IPS-NIHi11 (cell line): ENCODE data around the gene SDF4.

ENCODE experiments used
- DNase-seq: peaks from one replicate; pipeline ENCODE4 v3.0.0; 2012; ENCODE audit warnings: mixed read lengths, low spot score

SDF4 gene

DNA sequence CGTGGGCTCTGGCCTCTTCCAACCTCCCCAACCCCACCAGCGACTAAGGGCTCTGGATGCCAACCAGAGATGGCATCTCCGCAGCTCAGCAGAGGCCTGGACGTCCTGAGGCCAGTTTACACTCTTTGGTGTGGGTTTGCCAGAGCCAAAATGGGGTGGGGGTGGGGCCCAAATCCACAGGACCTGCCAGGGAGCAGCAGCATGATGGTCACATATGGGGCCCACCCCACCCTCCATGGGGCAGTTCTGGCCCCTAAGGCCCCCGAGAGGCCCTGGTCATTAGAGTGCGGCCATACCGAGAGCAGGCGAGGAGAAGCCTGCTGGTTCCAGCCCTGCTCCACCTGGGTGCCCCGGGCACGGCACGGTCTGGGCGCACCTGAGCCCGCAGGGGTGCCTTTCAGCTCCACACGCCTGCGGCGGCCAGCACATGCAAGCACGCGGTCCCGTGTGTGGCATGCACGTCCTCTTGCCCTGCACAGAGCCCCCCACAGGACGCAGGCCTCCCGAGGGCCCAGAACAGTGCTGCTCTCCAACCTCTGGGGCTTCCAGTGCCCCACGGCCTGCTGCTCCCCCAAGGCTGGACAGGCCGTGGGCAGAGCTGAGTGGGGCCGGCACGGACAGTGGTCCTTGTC, 9.9 kb upstream of the SDF4 start:
- no peak for DNase-seq

DNA sequence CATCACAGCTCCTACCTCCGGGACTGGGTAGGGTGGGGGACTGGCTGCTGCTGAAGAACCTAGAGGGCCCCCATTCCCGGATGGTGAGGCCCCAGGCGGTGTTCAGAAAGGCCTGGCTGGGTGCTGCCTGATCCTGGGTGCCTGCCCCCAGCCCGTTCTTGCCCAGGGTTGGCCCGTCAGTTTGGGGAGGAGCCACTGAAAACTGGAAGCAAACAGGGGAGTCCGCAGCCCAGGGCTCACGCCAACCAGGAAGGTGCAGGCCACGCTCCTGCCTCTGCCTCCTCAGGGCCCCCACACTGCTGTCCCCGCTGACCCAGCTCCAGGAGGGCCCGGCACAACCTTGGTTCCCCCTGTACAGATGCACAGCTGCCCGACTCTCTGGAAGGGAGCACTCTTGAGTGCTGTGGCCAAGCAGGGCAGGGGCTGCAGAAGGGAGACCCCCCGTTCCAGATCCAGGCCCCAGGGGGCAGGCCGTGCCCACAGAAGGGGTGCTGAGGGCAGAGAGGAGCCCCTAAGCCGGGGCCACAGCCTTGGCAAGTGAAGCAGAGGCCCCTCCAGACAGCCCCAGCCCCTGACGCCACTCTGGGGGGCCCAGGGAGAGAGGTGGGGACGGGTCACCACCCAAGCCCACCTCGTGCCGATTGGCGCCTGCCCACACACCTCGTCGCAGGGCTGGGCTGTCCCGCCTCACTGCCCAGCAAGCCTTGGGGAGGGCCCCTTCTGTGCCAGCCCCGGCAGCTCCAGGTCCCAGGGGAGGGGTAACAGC, 9.2 kb upstream of the SDF4 start:
- DNase-seq, result peak; percentile 57

DNA sequence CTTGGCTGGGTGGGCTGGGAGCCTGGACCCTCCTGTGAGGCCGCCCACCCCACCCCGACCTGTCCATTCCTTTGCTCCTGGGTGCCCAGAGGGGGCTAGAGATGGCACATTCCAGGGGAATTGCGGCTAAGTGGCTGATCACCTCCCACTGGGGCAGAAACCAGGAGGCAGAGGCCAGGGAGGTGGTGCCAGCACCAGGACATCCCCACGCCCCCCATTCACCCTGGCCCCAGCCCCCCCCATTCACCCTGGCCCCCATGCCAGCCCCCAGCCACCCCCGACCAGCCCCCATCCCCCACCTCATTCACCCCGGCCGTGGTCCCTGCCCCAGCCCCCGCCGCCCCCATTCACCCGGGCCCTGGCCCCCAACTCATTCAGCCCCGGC, 8.5 kb upstream of the SDF4 start:
- DNase-seq, result peak; percentile 41

DNA sequence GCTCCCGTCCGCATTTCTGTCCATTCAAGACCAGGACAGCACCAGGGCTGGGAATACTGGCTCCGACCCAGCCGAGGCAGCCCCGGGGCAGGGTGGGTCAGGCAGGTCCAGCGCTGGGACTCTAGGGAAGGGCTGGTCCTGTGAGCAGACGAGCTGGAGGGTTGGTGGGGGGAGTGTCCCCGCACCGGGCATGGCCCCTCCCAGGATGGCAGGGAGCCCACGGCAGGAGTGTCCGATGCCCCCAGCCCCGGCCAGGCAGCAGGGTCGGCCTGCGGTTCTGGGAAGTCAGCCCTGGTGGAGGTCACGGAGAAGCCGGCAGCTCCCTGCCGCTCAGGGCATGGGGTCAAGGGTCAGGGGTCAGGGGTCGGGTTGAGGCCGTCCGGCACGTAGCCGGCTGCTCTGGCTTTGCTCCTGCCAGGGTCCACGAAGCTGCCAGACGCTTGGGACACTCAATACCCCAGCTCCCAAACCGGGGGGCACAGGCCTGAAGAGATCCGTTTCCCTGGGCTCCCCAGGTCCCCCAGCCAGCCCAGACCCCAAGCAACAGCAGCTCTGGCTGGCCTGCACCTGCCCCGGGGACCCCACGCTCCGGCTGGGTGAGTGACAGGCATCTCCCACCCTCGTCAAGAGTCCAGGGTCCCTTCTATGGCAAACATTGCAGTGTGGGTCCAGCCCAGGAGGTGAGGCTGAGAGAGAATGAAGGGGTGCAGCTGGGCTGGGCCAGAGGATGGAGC, 8.0 kb upstream of the SDF4 start:
- peak; percentile 41 for DNase-seq

DNA sequence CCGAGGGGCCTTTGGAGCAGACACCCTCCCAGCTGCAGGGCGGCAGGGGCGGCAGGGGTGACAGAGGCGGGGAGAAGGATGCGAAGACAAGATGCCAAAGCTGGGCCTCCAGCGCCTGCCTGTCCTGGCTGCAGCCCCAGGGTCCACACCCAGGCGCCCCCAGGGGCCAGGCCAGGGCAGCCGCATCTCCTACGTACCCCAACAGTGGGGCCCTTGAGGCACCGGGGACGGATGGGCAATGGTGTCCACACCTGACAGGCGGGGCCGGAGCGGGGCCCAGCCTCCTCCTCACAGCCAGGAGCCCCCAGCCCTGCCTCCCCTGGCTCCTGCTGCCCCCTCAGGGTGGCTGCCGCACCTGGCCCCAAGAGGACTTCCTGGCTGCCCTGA, 7.4 kb upstream of the SDF4 start:
- DNase-seq, result peak; percentile 68

DNA sequence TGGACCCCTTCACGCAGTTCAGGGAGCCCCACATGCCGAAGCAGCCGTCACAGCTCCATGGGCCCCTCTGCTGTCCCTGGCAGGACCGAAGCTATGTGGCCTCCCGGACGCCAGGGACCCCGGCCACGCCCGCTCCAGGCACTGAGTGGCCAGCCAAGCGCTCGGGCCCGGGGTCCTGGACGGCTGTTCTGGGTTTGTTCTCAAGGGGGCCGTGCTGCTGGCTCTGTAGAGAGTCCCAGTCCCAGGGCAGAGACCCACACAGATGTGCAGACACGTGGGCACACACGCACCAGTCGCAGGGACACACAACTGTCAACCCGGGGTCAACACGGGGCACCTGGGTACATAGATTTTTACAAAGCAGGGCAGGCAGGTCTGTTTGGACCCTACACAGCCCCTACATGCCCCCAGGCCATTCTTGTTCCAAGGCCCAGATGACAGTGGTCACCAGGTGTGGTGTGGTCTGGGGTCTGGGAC, 6.9 kb upstream of the SDF4 start:
- peak; percentile 30 for DNase-seq

DNA sequence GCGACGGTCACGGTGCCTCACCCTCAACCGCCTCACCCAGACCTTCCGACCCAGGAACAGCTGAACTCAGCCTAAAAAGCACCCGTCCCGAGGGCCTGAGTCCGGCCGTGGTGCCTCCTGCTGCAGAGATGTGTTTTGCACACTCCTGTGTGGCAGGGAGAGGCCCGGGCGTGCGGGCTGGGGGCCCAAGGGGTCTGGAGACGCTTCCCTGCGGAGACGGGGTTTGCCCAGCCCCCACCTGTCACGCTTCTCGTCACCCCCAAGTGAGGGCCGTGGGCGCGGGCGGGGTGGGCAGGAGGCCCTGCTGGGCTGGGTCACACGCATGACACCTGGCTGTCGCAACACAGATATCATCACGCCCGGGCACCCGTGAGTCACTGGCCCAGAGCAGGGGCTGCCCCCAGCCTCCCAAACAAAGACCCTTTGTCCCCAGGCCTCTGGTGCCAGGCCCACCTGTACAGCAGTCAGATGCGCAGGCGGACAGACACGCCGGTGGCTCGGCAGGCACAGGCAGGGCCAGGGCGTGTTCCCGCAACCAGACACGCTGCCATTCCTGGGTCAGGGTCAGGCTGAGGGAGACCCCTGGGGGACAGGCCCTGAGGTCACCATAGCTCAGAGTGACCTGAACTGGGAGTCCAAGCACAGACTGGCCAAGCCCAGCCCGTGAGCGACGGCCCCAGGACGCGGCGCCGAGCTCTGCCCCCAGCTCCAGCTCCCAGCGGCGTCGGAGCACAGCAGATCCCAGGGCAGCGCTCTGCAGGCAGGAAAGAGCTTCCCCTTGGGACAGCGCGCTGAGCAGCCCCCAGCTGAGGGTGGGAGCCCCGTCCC, 6.3 kb upstream of the SDF4 start:
- peak; percentile 47 for DNase-seq

DNA sequence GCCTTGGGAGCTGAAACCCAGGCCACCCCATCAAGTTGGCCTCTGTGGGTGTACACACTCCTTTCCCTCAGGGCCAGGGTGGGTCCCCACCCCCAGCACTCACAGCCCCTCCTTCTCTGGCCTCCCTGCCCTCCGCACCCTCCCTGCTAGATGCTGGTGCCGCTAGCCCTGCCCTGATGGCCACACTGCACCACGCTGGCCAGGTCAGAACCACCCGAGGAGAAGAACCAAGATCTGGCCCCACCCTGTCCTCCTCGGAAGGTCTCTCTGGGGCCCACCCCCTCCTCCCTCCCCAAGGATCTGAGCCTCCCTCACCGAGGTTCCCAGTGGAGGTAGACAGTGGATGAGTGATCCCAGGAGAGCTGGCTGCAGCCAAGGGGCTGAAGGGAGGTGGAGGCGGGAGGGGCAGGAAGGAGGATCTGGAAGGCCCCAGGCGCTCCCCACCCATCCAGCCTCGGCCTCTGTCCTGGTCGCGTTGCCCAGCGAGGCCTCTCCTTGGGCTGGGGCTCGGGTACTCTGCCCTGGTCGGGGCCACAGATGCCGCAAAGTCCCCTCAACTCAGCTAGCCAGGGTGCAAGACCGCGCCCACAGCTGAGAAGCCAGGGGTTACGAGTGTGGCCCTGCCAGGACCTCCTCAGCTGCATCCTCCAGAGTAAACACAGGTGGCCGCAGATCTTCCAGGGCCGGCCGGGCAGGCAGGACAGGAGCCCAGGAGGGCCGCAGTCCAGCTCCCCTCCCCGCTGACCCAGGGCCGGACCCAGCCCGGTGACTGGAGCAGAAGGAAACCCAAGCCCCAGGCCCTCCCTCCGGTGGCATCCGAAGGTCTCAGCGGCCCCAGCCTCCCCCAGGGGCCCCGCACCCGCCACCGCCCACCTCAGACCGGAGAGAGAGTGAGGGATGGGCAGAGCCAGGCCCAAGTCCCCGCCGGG, 5.4 kb upstream of the SDF4 start:
- DNase-seq, result no peak

DNA sequence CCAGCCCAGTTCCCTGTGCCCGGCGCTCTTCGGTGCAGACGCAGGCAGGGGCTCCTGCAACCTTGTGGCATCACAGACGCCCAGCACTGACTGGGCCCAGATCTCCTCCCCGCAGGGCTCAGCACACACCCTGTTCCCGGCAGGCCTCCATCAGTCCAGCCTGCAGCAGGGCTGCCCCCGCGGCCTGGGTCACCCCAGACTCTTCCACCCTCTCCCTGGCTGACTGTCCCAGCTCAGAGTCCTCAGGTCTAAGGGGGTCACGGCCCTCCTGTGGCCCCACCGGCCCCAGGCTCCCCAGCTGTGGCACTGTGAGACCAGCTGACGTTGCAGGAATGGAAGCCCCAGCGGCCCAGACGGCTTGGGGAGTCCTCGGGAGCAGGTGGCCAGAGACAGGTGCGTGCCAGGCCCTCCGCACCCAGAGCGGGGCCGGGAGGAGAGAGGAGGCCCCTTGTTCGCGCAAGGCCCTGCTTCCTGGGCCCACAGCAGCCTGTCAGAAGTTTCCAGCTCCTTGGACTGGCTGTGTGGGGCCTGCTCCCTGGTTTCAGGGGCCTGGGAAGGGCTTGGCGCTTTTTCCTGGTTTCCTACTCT, 4.5 kb upstream of the SDF4 start:
- no peak for DNase-seq

DNA sequence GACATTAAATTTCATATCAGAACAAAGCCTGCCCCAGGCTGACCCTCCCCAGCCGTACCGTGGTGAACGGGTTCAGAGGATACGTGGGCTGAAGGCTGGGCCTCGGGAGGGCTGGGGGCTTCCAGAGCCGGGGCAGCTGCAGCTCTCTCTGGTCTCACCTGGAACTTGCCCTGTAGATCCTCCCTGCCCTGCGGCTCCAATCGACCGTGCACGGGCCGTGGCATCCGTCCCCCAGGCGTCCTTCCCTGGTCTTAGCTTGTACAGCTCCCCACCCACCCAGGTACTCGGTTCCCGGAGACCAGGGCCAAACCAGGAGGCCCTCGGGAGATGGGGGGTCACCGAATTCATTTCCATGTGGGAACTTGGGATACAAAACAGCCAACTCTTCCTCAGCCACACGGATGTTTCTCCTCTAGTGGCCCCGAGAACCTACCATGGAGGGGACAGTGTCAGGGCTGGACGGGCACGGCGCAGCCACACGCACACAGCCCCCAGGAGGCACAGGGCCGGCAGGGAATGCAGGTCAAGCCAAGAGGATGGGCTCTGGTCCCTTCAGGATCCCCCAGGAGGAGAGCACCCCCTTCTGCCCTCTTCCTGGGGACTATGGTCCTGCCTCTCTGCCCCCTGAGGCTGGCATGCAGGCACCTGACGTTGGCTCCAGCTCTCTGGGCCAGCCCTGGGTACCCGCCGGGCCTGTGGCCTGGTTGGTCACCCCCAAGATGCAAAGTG, 3.4 kb upstream of the SDF4 start:
- no peak for DNase-seq

DNA sequence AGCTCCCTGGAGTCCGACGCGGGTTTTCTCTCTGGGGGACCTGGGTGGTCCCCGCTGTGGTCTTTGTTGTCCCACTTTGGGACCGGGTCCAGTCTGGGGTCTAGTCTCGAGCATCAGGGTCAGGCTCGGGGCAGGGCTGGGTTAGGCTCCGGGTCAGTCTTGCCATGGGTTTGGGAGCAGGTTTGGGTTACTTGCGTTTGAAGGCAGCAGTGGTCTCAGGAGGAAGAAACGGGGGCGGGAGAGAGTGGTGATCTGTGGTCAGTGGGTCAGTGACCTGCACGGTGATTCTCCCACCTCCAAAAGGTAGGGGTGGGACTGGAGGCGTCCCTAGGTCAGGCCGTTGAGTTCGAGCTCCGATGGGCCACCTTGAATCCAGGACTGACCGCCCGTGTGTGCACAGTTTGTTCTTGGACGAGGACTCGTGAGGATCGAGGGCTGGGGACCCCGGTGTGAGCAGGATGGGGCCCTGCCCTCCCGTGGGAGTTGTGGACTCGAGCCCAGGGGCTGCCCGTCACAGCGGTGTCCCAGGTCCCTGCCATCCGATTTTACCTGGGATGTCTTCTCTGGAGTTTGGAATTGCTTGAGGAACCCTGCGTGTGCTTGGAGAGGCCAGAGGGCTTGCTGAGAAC, 2.5 kb upstream of the SDF4 start:
- DNase-seq, result no peak

DNA sequence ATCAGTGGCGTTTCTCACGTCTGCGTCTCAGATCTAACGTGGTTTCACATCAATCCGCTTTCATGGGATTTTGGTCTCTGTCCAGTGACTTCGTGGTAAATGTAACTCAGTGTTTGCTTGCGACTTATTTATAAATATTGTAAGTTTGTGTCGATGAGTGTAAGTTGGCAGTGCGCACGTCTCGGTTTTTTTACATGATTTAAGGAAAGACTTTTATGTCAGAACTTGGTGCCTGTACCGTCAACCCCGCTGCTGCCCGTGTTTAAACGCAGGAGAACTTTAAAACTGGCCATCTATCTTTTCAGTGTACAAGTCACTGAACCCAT, 1.7 kb upstream of the SDF4 start:
- DNase-seq, result no peak

DNA sequence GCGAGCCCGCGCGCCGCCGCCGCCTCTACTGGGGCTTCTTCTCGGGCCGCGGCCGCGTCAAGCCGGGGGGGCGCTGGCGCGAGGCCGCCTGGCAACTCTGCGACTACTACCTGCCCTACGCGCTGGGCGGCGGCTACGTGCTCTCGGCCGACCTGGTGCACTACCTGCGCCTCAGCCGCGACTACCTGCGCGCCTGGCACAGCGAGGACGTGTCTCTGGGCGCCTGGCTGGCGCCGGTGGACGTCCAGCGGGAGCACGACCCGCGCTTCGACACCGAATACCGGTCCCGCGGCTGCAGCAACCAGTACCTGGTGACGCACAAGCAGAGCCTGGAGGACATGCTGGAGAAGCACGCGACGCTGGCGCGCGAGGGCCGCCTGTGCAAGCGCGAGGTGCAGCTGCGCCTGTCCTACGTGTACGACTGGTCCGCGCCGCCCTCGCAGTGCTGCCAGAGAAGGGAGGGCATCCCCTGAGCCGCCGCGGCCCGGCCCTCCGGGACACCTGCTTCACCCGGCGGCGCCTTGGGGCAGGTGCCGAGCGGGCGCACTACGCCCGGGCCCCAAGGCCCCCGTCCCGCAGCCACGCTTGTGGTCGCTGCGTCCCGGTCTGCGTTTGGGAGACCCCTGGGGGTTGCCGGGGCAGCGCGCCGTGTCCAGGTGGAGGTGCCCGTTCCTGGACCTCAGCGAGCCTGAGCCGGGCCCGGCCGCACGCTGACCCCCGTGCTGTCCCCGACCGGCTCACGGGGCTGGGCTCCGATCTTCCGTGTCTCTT, 1.2 kb upstream of the SDF4 start:
- no peak for DNase-seq

DNA sequence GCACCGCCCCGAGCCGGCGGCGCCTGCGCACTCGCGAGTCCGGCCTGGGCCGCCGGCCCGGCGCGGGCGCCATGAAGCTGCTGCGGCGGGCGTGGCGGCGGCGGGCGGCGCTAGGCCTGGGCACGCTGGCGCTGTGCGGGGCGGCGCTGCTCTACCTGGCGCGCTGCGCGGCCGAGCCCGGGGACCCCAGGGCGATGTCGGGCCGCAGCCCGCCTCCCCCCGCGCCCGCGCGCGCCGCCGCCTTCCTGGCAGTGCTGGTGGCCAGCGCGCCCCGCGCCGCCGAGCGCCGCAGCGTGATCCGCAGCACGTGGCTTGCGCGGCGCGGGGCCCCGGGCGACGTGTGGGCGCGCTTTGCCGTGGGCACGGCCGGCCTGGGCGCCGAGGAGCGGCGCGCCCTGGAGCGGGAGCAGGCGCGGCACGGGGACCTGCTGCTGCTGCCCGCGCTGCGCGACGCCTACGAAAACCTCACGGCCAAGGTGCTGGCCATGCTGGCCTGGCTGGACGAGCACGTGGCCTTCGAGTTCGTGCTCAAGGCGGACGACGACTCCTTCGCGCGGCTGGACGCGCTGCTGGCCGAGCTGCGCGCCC, 501 bp upstream of the SDF4 start, which contains the start of gene B3GALT6:
Gene B3GALT6 (plus strand): TSS at position 30 of the 588 bp plus-strand sequence. CDS start 42 bp downstream, at position 72.
- no peak for DNase-seq

DNA sequence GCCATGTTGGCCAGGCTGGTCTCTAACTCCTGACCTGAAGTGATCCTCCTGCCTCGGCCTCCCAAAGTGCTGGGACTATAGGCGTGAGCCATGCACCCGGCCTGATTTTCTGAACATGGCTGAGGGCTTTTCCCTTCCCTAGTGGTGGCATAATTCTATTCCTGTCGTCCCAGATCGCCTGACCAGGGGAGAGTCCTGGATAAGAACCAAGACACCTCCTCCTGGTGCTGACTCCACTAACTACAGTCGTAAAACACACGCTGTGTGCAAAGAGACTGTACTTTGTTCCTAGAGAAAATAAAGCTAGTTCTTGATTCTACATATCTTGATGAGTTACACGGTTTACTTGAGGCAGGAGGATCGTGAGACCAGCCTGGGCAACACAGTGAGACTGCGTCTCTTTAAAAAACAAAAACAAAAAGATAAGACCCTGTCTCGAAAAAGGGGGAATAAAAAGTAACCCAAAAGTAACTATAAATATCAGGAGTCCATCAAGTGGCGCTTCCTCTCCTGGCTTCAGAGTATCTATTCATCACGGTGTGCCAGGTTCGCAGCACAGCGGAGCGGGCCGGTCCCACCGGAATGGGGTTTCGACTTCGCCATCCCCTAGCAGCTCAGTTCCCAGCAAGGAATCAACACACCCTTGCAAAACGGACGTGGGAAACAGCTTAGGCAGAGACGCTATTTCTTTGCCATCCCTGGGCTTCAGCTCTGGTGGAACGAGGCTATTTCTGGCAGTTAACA, 973 bp downstream of the SDF4 start:
- no peak for DNase-seq

DNA sequence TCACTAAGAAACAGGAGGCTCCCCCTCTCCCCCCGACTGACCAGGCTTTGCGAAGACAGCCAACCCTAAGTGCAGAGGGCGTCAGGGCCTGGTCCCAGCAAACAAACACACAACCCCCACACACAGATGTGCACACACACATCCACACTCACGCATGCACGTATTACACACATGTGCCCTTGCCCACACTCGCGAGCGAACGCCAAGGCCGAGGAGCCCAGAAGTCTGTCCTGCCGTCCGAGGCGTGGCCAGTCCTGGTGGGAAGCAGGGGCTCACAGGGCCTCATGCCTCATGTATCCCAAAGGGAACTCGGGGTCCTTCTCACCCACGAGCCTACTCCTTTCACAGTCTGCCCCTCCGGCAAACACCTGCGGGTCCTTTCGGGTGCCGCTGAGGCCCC, 2.0 kb downstream of the SDF4 start:
- DNase-seq, result no peak

DNA sequence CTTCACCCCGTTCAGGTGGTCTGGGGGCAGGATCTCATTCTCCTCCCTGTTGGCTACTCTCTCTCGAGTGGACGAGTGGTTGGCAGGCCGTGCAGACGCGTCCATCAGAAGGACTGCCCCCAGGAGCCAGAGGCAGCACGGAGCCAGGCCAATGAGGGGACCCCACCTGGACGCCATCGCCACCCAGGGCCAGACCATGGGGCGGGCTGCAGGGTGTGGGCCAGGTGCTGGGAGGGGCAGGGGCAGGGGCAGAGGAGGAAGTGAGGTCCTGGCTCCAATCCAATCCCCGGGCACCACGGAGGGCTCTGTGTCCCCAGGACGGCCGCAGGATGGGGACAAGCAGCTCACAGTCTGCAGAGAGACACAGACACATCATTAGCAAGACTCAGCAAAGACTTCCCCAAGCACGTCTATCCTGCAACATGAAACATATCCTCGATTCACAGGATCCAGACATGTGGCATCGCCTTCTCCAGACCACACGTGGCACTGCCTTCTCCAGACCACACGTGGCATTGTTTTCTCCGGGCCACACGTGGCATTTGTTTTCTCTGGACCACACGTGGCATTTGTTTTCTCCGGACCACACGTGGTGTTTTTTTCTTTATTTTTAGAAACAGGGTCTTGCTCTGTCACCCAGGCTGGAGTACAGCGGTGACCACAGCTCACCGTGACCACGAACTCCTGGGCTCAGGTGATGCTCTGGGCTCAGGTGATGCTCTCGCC, 3.0 kb downstream of the SDF4 start:
- DNase-seq, result no peak
